GM19238 (cell line): ENCODE results near the gene POLL.

Experiments used
- DNase-seq: peaks from one replicate; pipeline ENCODE4 v3.0.0; 2011; ENCODE audit warnings: low spot score; ENCODE audit not compliant: insufficient read length

Gene POLL

GRCh38 chr10:101560298-101561067 is 27.6 kb downstream of the POLL start:
- DNase-seq: no peak

DNA sequence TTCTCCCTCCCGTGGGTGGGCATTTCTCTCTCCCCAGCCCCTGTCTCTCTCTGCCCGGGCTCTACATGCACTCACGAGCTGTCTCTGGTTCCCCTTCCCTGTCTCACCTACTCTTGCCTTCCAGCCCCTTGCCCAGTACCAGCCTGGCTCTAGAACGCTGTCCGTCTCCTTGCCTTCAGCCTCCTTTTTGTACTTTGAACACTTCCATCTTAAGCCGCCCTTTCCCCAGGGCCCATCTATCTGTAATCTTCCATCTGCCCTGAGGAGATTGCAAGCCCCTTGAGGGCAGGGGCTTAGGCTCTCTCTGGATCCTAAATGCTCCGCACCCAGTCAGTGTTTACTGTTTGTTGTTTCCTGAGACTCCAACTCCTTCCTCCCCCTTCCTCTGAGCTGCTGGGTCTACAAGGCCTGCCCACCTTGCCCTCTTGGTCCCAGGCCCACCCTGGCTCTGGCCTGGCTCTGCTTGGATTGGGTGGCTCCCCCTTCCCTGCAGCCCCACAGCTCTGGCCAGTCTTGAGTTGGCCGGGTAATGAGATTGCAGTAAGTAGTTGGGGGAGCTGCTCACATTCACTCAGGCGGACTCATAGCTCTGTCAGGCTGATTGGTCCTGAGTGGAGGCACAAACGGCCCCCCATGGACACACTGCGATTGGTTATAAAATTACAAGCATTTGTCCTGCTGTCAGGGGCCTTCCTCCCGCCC is 28.3 kb downstream of the POLL start:
- no peak for DNase-seq

GRCh38 chr10:101558671-101559595 is 29.1 kb downstream of the POLL start:
- DNase-seq: no peak

GRCh38 chr10:101558204-101558603 is 29.9 kb downstream of the POLL start:
- no peak for DNase-seq

DNA sequence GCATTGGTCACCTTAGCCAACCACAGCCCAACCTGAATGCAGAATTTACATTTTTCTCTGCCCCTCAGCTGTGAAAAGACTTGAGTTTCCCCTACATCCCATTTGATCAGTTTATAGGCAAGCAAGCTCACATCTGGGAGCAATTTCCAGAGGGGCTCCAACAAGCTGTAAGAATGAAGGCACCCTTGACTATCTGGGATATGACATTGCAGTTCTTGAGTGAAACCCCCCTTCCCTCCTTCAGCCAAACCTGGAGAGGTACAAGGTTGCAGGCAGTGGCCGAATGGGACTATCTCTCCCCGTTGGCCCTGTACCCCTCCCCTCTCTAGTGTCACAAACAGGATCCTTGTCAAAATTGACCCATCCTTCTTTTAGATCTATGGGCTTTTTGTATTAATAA is 30.5 kb downstream of the POLL start:
- no peak for DNase-seq

DNA sequence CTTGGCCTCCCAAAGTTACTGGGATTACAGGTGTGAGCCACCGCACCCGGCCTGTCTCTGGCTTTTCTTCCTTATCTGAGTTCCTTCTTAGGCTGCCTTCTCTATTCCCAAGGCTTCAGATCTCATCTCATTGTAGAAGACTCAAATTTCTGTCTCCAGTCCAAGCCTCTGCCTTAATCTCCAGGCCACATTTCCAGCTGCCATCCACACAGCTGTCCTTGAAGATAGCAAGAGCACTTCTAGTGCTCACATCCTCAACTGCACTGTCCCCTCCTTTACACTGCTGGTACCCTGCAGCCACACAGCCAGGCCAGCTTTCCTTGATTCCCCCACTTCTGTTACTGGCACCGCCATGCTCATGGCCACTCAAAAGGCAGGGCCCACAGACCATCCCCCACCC is 35.6 kb downstream of the POLL start:
- no peak for DNase-seq

GRCh38 chr10:101550965-101551364 is 37.1 kb downstream of the POLL start:
- no peak for DNase-seq

- DNase-seq: no peak
Measured at GRCh38 chr10:101545898-101546297, 42.2 kb downstream of the POLL start.

GRCh38 chr10:101538446-101538845 is 49.6 kb downstream of the POLL start:
- DNase-seq: no peak

GRCh38 chr10:101536800-101537199 is 51.3 kb downstream of the POLL start:
- no peak for DNase-seq

DNA sequence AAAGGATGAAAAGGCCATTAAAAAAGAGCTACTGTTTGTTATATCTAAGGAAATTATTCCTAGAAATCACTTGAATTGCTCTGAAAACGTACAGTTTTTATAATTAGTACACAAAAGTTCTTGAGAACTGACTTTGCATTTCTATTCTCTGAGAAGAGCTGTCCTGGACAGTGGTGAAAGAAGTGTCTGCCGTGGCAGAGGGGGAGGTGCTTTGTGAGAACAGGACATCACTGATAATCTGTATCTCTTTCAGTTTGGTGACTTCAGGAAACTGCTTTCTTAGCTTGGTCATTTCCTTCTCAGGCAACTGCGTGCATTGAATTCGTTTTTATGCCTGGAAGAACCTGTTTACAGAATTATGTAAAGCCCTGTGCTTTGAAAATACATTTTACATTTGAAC is 52.1 kb downstream of the POLL start:
- DNase-seq: peak; percentile 53

- DNase-seq: no peak
Measured at GRCh38 chr10:101529725-101530553, 58.1 kb downstream of the POLL start.

GRCh38 chr10:101529207-101529606 is 58.9 kb downstream of the POLL start:
- DNase-seq: no peak
